GM12878 (cell line): ENCODE results near the gene DLK1. TPM values are rescaled to one million over a fixed set of nuclear protein-coding genes. Genes with fewer than 3 reads are reported as not detected.

ENCODE experiments used
- ATAC-seq: fragments of 200-7000 bp; cut with Tn5 transposase; 3 replicates; pipeline ENCODE4 v1.9.1; 2020; ENCODE audit warnings: mild to moderate bottlenecking, moderate library complexity
- BruUV-seq: library from RNA; stranded (reverse); fragments of 400-500 nt; replicated peaks from 2 replicates; lab custom pipeline; 2021; lab: Mats Ljungman, UMichigan
- CTCF ChIA-PET: fragments of 300-600 bp; sonication (Branson Sonifier 250); formaldehyde crosslinking; extraction: SDS; loops from one replicate; lab custom pipeline; 2021; ENCODE audit warnings: inconsistent platforms; lab: Yijun Ruan, JAX
- POLR2A ChIA-PET: fragments of 350-600 bp; formaldehyde crosslinking; extraction: SDS; loops from one replicate; lab custom pipeline; 2021; ENCODE audit warnings: inconsistent platforms; lab: Charles Lee
- RAD21 ChIA-PET: fragments of 300-600 bp; sonication (Branson Sonifier 250); formaldehyde crosslinking; loops from one replicate; lab custom pipeline; 2023; ENCODE audit warnings: antibody characterized with exemption; ENCODE audit not compliant: unreplicated experiment; lab: Charles Lee
- SMC1A ChIA-PET: fragments of 300-600 bp; sonication (Branson Sonifier 250); formaldehyde crosslinking; loops from one replicate; lab custom pipeline; 2023; ENCODE audit not compliant: unreplicated experiment, uncharacterized antibody; lab: Charles Lee
- DNase-seq: peaks from one replicate; pipeline ENCODE4 v3.0.0-alpha.2; 2011; ENCODE audit warnings: low read depth, low spot score
- FAIRE-seq: peaks from 3 replicates; lab custom pipeline; 2011; peaks lifted over from hg19 to GRCh38; lab: Jason Lieb, UNC
- H2AFZ ChIP-seq: 2 replicates; pipeline ENCODE4 v1.6.0; 2011; ENCODE audit warnings: low read depth, low read length, control low read depth; ENCODE audit not compliant: control insufficient read depth
- H3K27ac ChIP-seq: 2 replicates; pipeline ENCODE4 v1.5.1; 2011; ENCODE audit warnings: control low read depth; ENCODE audit not compliant: control insufficient read depth, insufficient read depth
- H3K27me3 ChIP-seq, 2 experiments: replicated peaks in 1 of 2; 2 replicates each; pipeline versions ENCODE4 v1.6.0 to v1.6.1; 2011; ENCODE audit warnings: low read length in 1 of 2; ENCODE audit not compliant: control insufficient read depth in 2 of 2, insufficient read depth in 2 of 2
- H3K36me3 ChIP-seq, 2 experiments: 2 replicates each; pipeline ENCODE4 v1.5.1; 2011; ENCODE audit warnings: low read length in 1 of 2; ENCODE audit not compliant: control insufficient read depth in 2 of 2, insufficient read depth in 2 of 2
- H3K4me1 ChIP-seq: 2 replicates; pipeline ENCODE4 v1.6.1; 2011; ENCODE audit warnings: mild to moderate bottlenecking, low read length, moderate library complexity, mixed read lengths; ENCODE audit not compliant: control insufficient read depth, insufficient read depth
- H3K4me2 ChIP-seq: 2 replicates; pipeline ENCODE4 v1.6.0; 2011; ENCODE audit warnings: control low read depth; ENCODE audit not compliant: control insufficient read depth, insufficient read depth
- H3K4me3 ChIP-seq: fragments of 200-600 bp; sonication (generic); 2 replicates; pipeline ENCODE4 v1.5.1; 2016
- H3K79me2 ChIP-seq: 2 replicates; pipeline ENCODE4 v1.6.0; 2011; ENCODE audit warnings: low read length; ENCODE audit not compliant: control insufficient read depth, insufficient read depth
- H3K9ac ChIP-seq: 2 replicates; pipeline ENCODE4 v1.8.0; 2011; ENCODE audit warnings: low read length, control low read depth, mixed read lengths; ENCODE audit not compliant: control insufficient read depth, insufficient read depth
- H3K9me3 ChIP-seq: replicated peaks from 3 replicates; pipeline ENCODE4 v1.5.1; 2011; ENCODE audit warnings: mild to moderate bottlenecking, low read length; ENCODE audit not compliant: control insufficient read depth, insufficient read depth
- H4K20me1 ChIP-seq: 2 replicates; pipeline ENCODE4 v1.6.0; 2011; ENCODE audit not compliant: control insufficient read depth, insufficient read depth
- BCL11A ChIP-seq: IDR thresholded peaks from 2 replicates; pipeline ENCODE4 v1.6.1; 2011; ENCODE audit warnings: low read depth, low read length
- KLF5 ChIP-seq: fragments of 450-650 bp; IDR thresholded peaks from 2 replicates; pipeline ENCODE4 v1.6.1; 2014; ENCODE audit warnings: mild to moderate bottlenecking; ENCODE audit not compliant: partially characterized antibody
- MTA2 ChIP-seq: fragments of 450-650 bp; IDR thresholded peaks from 2 replicates; pipeline ENCODE4 v1.6.1; 2016; ENCODE audit warnings: low read depth, mild to moderate bottlenecking, moderate library complexity
- WRNIP1 ChIP-seq: IDR thresholded peaks from 2 replicates; pipeline ENCODE4 v1.6.1; 2011; ENCODE audit warnings: low read depth, low read length, improper control_type of control experiment, borderline replicate concordance
- WGBS: methylation state at CpG from one replicate; pipeline ENCODE4 v1.1.6; 2016; ENCODE audit warnings: low lambda C conversion rate; ENCODE audit not compliant: insufficient replicate concordance, insufficient coverage; ENCODE audit errors: missing lambda C conversion rate; 5-methylcytosine and 5-hydroxymethylcytosine counted together
- in situ Hi-C: fragments of 300-500 bp; cut with MboI; formaldehyde crosslinking; loops from 9 replicates; pipeline ENCODE4 v1.14.3; 2018; ENCODE audit warnings: mixed read lengths
- intact Hi-C: fragments of 100-400 bp; cut with micrococcal nuclease; formaldehyde crosslinking; loops from one replicate; pipeline ENCODE4 v1.14.2; 2022; ENCODE audit not compliant: unreplicated experiment
- polyA plus RNA-seq, 11 experiments: library from polyadenylated mRNA; depleted of rRNA in 4 of 11; unstranded in 6 of 11; stranded (reverse) in 5 of 11; fragments of >200 nt; fragmentation: Nextera tagmentation in 4 of 11; fragmentation: Illumina TruSeq in 1 of 11; extraction: Ambion mirVana in 4 of 11; extraction: Trizol in 1 of 11; gene quantifications; 1 replicate in 1 of 11; 2 replicates in 10 of 11; pipeline versions ENCODE4 v1.2.1 to v1.2.3, GENCODE V29; 2011 to 2016; ENCODE audit warnings: inconsistent platforms in 2 of 11, missing spikeins in 2 of 11, low read depth in 1 of 11
- total RNA-seq, 4 experiments: library from RNA; depleted of rRNA in 3 of 4; stranded (reverse); fragments of >200 nt in 3 of 4; fragmentation: Illumina TruSeq in 1 of 4; extraction: Trizol in 1 of 4; gene quantifications; 2 replicates each; pipeline versions ENCODE4 v1.2.1 to v1.2.3, GENCODE V29; 2013 to 2021
- TF ChIP-seq, protein P1 (sequence below): fragments of 450-650 bp; IDR thresholded peaks from 2 replicates; pipeline ENCODE4 v1.6.1; 2017; ENCODE audit warnings: mild to moderate bottlenecking
- TF ChIP-seq, protein P2 (sequence below): IDR thresholded peaks from 2 replicates; pipeline ENCODE4 v1.6.1; 2011; ENCODE audit warnings: low read depth, mild to moderate bottlenecking, low read length, moderate library complexity, borderline replicate concordance; ENCODE audit errors: extremely low read depth

The DLK1 gene
- total and polyA plus RNA-seq, 10 of the 15 experiments (the other 5 are each of a cell fraction or from before 2014, with no cell fraction given): 0.87 TPM; not detected in 9

- TF ChIP-seq, protein P1, sequence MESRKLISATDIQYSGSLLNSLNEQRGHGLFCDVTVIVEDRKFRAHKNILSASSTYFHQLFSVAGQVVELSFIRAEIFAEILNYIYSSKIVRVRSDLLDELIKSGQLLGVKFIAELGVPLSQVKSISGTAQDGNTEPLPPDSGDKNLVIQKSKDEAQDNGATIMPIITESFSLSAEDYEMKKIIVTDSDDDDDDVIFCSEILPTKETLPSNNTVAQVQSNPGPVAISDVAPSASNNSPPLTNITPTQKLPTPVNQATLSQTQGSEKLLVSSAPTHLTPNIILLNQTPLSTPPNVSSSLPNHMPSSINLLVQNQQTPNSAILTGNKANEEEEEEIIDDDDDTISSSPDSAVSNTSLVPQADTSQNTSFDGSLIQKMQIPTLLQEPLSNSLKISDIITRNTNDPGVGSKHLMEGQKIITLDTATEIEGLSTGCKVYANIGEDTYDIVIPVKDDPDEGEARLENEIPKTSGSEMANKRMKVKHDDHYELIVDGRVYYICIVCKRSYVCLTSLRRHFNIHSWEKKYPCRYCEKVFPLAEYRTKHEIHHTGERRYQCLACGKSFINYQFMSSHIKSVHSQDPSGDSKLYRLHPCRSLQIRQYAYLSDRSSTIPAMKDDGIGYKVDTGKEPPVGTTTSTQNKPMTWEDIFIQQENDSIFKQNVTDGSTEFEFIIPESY: no peak
- no peak for TF ChIP-seq MTA2
- TF ChIP-seq BCL11A: no peak
- no peak for TF ChIP-seq WRNIP1
- TF ChIP-seq KLF5: no peak
- TF ChIP-seq, all 136 proteins: peak for 0
Observed at GRCh38 chr14:100739306-100739705, 12.6 kb downstream of the DLK1 start (continued).

DNA sequence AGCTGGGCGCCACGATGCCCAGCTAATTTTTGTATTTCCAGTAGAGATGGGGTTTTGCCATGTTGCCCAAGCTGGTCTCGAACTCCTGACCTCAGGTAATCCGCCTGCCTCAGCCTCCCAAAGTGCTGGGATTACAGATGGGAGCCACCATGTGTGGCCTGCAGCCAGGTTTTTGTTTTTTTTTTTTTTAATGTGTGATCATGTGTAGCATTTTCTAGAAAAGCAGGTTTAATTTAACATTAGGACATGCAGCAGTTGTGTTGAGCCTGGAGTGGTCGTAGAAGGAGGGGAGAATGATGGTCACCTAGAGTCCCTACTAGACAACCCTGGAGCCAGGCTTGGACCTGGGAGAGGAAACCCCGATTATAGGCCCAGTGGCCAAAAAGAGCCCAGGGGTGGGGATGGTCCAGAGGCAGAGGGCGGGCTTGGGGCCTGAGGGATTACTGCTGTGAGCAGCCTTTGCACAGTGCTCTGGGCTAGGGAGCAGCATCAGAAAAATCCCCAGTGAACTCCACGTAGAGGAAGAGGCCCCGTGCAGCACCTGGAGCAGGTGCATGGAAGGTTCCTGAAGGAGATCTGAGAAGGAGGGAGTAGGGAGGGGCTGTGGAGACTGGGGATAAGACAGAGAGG is 13.6 kb downstream of the DLK1 start:
- RAD21 ChIA-PET: no interaction called here
- FAIRE-seq (no peak), ATAC-seq (no peak), DNase-seq (no peak)
- H3K4me1 ChIP-seq: no peaks in the 10 kb centered on the region
- H3K9ac ChIP-seq: no peak overlapping the region
- TF ChIP-seq, protein P2, sequence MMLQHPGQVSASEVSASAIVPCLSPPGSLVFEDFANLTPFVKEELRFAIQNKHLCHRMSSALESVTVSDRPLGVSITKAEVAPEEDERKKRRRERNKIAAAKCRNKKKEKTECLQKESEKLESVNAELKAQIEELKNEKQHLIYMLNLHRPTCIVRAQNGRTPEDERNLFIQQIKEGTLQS: no peak
- in situ Hi-C loops: no loop called here
- BruUV-seq: no TSS peak
- no peaks in the 10 kb centered on the region for H3K79me2 ChIP-seq
- no peaks in the 10 kb centered on the region for H3K36me3 ChIP-seq
- no peaks in the 10 kb centered on the region for H3K27me3 ChIP-seq
- no peaks in the 10 kb centered on the region for H4K20me1 ChIP-seq
- no peak overlapping the region for H2AFZ ChIP-seq
- POLR2A ChIA-PET: no interaction called here
- H3K9me3 ChIP-seq: no peaks in the 10 kb centered on the region
- no peak overlapping the region for H3K27ac ChIP-seq
- SMC1A ChIA-PET: no interaction called here
- CTCF ChIA-PET: no interaction called here
- no peak overlapping the region for H3K4me2 ChIP-seq
- WGBS: 5% methylated on average over 9 of the region's 9 CpGs
- intact Hi-C loops: no loop called here
- no peak overlapping the region for H3K4me3 ChIP-seq
